Activated CD8-positive, alpha-beta memory T cell treated with anti-CD3 and anti-CD28 coated beads, Interleukin-2, amount 10 ng/mL, durations not matched to agents 7 days and 5 days (primary cell): ENCODE measurements around the gene ZNF385D. TPM values are rescaled to one million over a fixed set of nuclear protein-coding genes. Genes with fewer than 3 reads are reported as not detected.

Source experiments
- ATAC-seq: fragments of 150-1000 bp; cut with Tn5 transposase; one replicate; pipeline ENCODE4 v1.10.0; 2021; ENCODE audit warnings: moderate library complexity
- CTCF ChIA-PET: fragments of 350-600 bp; sonication (Branson Sonifier 250); formaldehyde crosslinking; loops from one replicate; lab custom pipeline; 2021; ENCODE audit warnings: antibody characterized with exemption; lab: Charles Lee
- DNase-seq: peaks from one replicate; pipeline ENCODE4 v3.0.0-alpha.2; 2020
- H3K27ac Mint-ChIP-seq: one replicate; pipeline ENCODE4 v1.8.0; 2021; ENCODE audit warnings: mild to moderate bottlenecking, mixed read lengths
- H3K27me3 Mint-ChIP-seq: one replicate; pipeline ENCODE4 v1.8.0; 2021; ENCODE audit warnings: mixed read lengths
- H3K36me3 Mint-ChIP-seq: one replicate; pipeline ENCODE4 v1.8.0; 2021; ENCODE audit warnings: mild to moderate bottlenecking, mixed read lengths
- H3K4me1 Mint-ChIP-seq: one replicate; pipeline ENCODE4 v1.8.0; 2021; ENCODE audit warnings: mixed read lengths
- H3K4me3 Mint-ChIP-seq: one replicate; pipeline ENCODE4 v1.8.0; 2021; ENCODE audit warnings: mild to moderate bottlenecking, moderate library complexity, mixed read lengths
- H3K9me3 Mint-ChIP-seq: one replicate; pipeline ENCODE4 v1.8.0; 2022; ENCODE audit warnings: low read depth, mixed read lengths
- total RNA-seq, 2 experiments: library from RNA; stranded (reverse); gene quantifications; one replicate each; pipeline ENCODE4 v1.2.3, GENCODE V29; 2021

Gene ZNF385D
- total RNA-seq, 2 experiments from 2014 or later: not detected

GRCh38 chr3:21446027-21446426 is 305.0 kb downstream of the ZNF385D start:
- H3K9me3 Mint-ChIP-seq: peaks cover 7% of the 10 kb centered on the region
- ATAC-seq: no peak

GRCh38 chr3:21441821-21442220 is 309.2 kb downstream of the ZNF385D start:
- Mint-ChIP-seq H3K4me1 (no peaks in the 10 kb centered on the region), H3K36me3 (no peaks in the 10 kb centered on the region), H3K9me3 (peaks cover 5% of the 10 kb centered on the region), H3K27me3 (no peaks in the 10 kb centered on the region), H3K4me3 (no peak overlapping the region), H3K27ac (no peak overlapping the region)
- ATAC-seq: no peak
- DNase-seq: no peak
- CTCF ChIA-PET: no interaction called here

More at GRCh38 chr3:21446027-21446426, 305.0 kb downstream of the ZNF385D start:
- Mint-ChIP-seq H3K4me3 (no peak overlapping the region), H3K27me3 (no peaks in the 10 kb centered on the region), H3K36me3 (no peaks in the 10 kb centered on the region), H3K4me1 (no peaks in the 10 kb centered on the region), H3K27ac (no peak overlapping the region)
- CTCF ChIA-PET: no interaction called here
- DNase-seq: no peak

GRCh38 chr3:21436835-21437234 is 314.2 kb downstream of the ZNF385D start:
- Mint-ChIP-seq H3K4me3 (no peak overlapping the region), H3K27me3 (no peaks in the 10 kb centered on the region), H3K4me1 (no peaks in the 10 kb centered on the region), H3K27ac (no peak overlapping the region), H3K9me3 (peaks cover 5% of the 10 kb centered on the region), H3K36me3 (no peaks in the 10 kb centered on the region)
- CTCF ChIA-PET: no interaction called here
- DNase-seq (no peak), ATAC-seq (no peak)

GRCh38 chr3:21435871-21436270 is 315.1 kb downstream of the ZNF385D start:
- Mint-ChIP-seq H3K27ac (no peak overlapping the region), H3K36me3 (no peaks in the 10 kb centered on the region), H3K4me3 (no peak overlapping the region), H3K4me1 (no peaks in the 10 kb centered on the region), H3K9me3 (peaks cover 5% of the 10 kb centered on the region), H3K27me3 (no peaks in the 10 kb centered on the region)
- CTCF ChIA-PET: no interaction called here
- DNase-seq: no peak
- no peak for ATAC-seq

GRCh38 chr3:21434310-21434709 is 316.7 kb downstream of the ZNF385D start:
- no peak overlapping the region for H3K27ac Mint-ChIP-seq
- DNase-seq (no peak), ATAC-seq (no peak)
- no peaks in the 10 kb centered on the region for H3K36me3 Mint-ChIP-seq
- no peaks in the 10 kb centered on the region for H3K4me1 Mint-ChIP-seq
- CTCF ChIA-PET: no interaction called here
- H3K4me3 Mint-ChIP-seq: no peak overlapping the region
- H3K27me3 Mint-ChIP-seq: no peaks in the 10 kb centered on the region
- H3K9me3 Mint-ChIP-seq: peaks cover 5% of the 10 kb centered on the region

- Mint-ChIP-seq H3K27me3 (no peaks in the 10 kb centered on the region), H3K27ac (no peak overlapping the region), H3K4me1 (no peaks in the 10 kb centered on the region), H3K36me3 (no peaks in the 10 kb centered on the region), H3K4me3 (no peak overlapping the region), H3K9me3 (peaks cover 7% of the 10 kb centered on the region)
- CTCF ChIA-PET: no interaction called here
- DNase-seq (no peak), ATAC-seq (no peak)
These were observed 317.3 kb downstream of the ZNF385D start for GRCh38 chr3:21433751-21434150.

- no peak for ATAC-seq
- no peak overlapping the region for H3K27ac Mint-ChIP-seq
- no peak overlapping the region for H3K4me3 Mint-ChIP-seq
- CTCF ChIA-PET: no interaction called here
- H3K36me3 Mint-ChIP-seq: no peaks in the 10 kb centered on the region
- H3K27me3 Mint-ChIP-seq: no peaks in the 10 kb centered on the region
- no peak for DNase-seq
- no peaks in the 10 kb centered on the region for H3K4me1 Mint-ChIP-seq
- H3K9me3 Mint-ChIP-seq: peaks cover 8% of the 10 kb centered on the region
These were observed 324.1 kb downstream of the ZNF385D start for GRCh38 chr3:21426920-21427319.

- DNase-seq (no peak), ATAC-seq (no peak)
- Mint-ChIP-seq H3K4me1 (no peaks in the 10 kb centered on the region), H3K9me3 (peaks cover 8% of the 10 kb centered on the region), H3K4me3 (no peak overlapping the region), H3K27me3 (no peaks in the 10 kb centered on the region), H3K36me3 (no peaks in the 10 kb centered on the region), H3K27ac (no peak overlapping the region)
- CTCF ChIA-PET: no interaction called here
These were observed 325.3 kb downstream of the ZNF385D start for GRCh38 chr3:21425715-21426114.

- DNase-seq: no peak
- Mint-ChIP-seq H3K36me3 (no peaks in the 10 kb centered on the region), H3K4me3 (no peak overlapping the region), H3K27me3 (no peaks in the 10 kb centered on the region), H3K27ac (no peak overlapping the region), H3K4me1 (no peaks in the 10 kb centered on the region), H3K9me3 (peaks cover 7% of the 10 kb centered on the region)
- ATAC-seq: no peak
- CTCF ChIA-PET: no interaction called here
These were observed 329.9 kb downstream of the ZNF385D start for GRCh38 chr3:21421096-21421495.

- DNase-seq (no peak), ATAC-seq (no peak)
- H3K36me3 Mint-ChIP-seq: no peaks in the 10 kb centered on the region
- H3K4me3 Mint-ChIP-seq: no peak overlapping the region
- H3K4me1 Mint-ChIP-seq: no peaks in the 10 kb centered on the region
- CTCF ChIA-PET: interaction anchor here (0.6 kb wide), 1 partner anchor 138 kb away, joined by 3 read pairs; no protein-coding TSS in a partner anchor
- peaks cover 7% of the 10 kb centered on the region for H3K9me3 Mint-ChIP-seq
- no peaks in the 10 kb centered on the region for H3K27me3 Mint-ChIP-seq
- H3K27ac Mint-ChIP-seq: no peak overlapping the region
These were observed 333.0 kb downstream of the ZNF385D start for GRCh38 chr3:21417991-21418390.

- H3K27me3 Mint-ChIP-seq: no peaks in the 10 kb centered on the region
- DNase-seq: no peak
- no peak for ATAC-seq
- no peaks in the 10 kb centered on the region for H3K36me3 Mint-ChIP-seq
- peaks cover 7% of the 10 kb centered on the region for H3K9me3 Mint-ChIP-seq
- H3K4me3 Mint-ChIP-seq: no peak overlapping the region
- CTCF ChIA-PET: no interaction called here
- no peaks in the 10 kb centered on the region for H3K4me1 Mint-ChIP-seq
- no peak overlapping the region for H3K27ac Mint-ChIP-seq
These were observed 336.5 kb downstream of the ZNF385D start for GRCh38 chr3:21414506-21414905.

GRCh38 chr3:21411058-21411457 is 340.0 kb downstream of the ZNF385D start:
- H3K27me3 Mint-ChIP-seq: no peaks in the 10 kb centered on the region
- H3K4me1 Mint-ChIP-seq: no peaks in the 10 kb centered on the region
- DNase-seq (no peak), ATAC-seq (no peak)
- H3K27ac Mint-ChIP-seq: no peak overlapping the region
- peaks cover 3% of the 10 kb centered on the region for H3K9me3 Mint-ChIP-seq
- CTCF ChIA-PET: no interaction called here
- H3K36me3 Mint-ChIP-seq: no peaks in the 10 kb centered on the region
- H3K4me3 Mint-ChIP-seq: no peak overlapping the region

- CTCF ChIA-PET: no interaction called here
- no peak for ATAC-seq
- Mint-ChIP-seq H3K4me3 (no peak overlapping the region), H3K36me3 (no peaks in the 10 kb centered on the region), H3K9me3 (no peaks in the 10 kb centered on the region), H3K27ac (no peak overlapping the region), H3K4me1 (no peaks in the 10 kb centered on the region), H3K27me3 (no peaks in the 10 kb centered on the region)
- no peak for DNase-seq
These were observed 341.6 kb downstream of the ZNF385D start for GRCh38 chr3:21409401-21409800.

- Mint-ChIP-seq H3K27me3 (no peaks in the 10 kb centered on the region), H3K4me3 (no peak overlapping the region), H3K9me3 (no peaks in the 10 kb centered on the region), H3K4me1 (no peaks in the 10 kb centered on the region), H3K27ac (no peak overlapping the region), H3K36me3 (no peaks in the 10 kb centered on the region)
- ATAC-seq (no peak), DNase-seq (no peak)
- CTCF ChIA-PET: no interaction called here
These were observed 343.3 kb downstream of the ZNF385D start for GRCh38 chr3:21407743-21408142.
